ENCODE data around the gene ZNF423.

The ZNF423 gene

DNA sequence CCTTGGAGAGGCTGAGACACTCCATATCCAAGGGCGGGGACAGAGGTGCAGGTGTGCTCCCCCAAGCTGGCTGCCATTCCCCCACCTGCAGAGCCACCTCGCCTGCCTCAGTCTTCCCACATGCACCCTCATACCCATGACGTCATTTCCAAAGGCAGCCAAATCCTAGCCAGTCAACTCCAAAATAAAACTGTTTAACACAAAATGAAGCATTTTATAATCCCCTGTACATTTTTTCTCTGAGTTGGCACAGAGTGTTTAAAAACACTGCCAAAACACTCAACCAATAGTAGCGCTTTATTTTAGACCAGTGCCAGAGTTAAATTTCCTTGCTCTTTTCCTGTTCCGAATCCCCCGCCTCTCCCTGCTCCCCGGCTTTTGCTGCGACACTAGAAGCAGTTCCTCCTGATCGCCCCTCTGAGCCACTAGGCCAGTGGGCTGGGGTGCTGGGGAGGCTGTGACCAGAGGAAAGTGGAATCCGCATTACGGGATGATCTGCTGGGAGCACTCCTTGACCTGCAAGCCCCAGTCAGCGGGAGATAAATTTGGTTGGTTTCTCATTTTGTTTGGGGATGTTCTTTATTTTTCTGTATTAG is 139.5 kb downstream of the ZNF423 start:
- no peak for DNase-seq

GRCh38 chr16:49713770-49714169 is 142.1 kb downstream of the ZNF423 start:
- no peak for DNase-seq

GRCh38 chr16:49712542-49712941 is 143.4 kb downstream of the ZNF423 start:
- DNase-seq = no peak

GRCh38 chr16:49712106-49712505 is 143.8 kb downstream of the ZNF423 start:
- no peak for DNase-seq

- no peak for DNase-seq
Observed at GRCh38 chr16:49709057-49709456, 146.9 kb downstream of the ZNF423 start.

DNA sequence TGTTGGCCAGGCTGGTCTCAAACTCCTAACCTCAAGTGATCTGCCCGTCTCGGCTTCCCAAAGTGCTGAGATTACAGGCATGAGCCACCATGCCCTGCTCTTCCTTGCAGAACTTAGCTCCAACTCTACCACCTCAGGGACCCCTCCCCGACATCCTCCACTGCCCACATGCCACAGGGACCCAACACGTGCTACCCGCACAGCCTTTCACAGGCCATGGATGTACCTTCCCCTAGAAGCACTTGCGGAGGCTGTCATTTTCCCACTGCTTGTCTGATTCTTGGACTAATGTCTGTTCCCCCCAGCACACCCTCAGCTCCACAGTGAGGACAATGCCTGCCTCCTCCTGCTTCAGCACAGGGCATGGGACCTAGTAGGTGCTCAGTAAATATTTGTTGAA is 147.4 kb downstream of the ZNF423 start:
- no peak for DNase-seq

DNA sequence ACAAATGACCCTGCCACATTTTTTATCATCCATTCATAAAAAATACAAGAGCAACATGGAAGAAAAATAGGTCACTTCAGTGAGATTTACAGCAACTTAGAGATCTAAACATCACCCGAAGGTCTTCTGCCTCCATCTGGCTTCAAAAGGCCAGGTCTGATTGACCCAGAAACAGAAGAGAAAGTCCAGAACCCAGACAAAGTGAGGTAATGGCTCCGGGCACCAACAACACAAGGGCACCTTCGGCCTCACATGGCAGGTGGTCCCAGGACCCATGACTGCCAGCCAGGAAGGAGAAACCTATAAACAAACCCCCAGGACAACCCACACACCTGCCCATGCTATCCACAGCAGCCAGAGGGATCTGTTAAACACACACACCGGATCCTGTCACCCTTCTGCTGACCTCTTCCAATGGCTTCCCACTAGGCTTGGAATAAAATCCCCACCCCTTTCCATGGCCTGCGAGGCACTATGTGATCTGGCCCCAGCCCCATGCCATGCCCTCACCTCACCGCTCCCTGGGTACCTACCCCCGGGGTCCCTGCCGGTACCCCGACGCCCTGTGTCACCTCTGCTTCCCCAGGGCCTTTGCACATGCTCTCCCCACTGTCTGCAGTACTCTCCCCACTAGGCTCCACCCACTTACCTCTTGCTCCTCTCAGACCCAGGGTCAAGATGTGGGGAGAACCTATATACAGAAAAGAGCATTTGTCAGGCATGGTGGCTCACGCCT is 149.1 kb downstream of the ZNF423 start:
- no peak for DNase-seq

DNA sequence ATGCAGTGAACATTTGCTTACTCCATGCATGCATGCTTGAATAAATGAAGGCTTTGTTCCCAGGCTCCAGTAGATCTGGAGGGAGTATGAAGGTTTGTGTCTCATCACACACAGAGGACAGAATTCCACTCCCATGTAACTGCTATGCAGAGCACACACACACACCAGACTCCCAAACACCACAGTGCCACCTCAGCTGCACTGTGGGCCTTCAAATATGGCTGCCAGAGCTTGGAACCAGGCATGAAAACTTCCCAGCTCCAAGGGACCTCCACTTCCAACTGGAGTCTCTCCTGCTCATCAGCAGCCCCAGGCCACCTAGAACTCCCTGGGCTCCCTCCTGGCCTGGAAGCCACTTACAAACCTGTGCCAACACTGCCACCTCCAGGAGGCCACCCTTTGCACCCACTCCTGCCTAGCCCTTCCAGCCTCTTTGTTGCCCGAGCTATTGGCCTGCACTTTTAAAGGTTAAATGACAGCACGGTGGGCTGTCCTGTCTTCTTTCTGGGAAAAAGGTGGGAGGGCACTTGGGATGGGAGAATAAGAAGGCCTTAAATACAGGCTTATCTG is 151.2 kb downstream of the ZNF423 start:
- no peak for DNase-seq

GRCh38 chr16:49703483-49703882 is 152.4 kb downstream of the ZNF423 start:
- no peak for DNase-seq

GRCh38 chr16:49701789-49702494 is 154.0 kb downstream of the ZNF423 start:
- no peak for DNase-seq

GRCh38 chr16:49701065-49701685 is 154.7 kb downstream of the ZNF423 start:
- DNase-seq = no peak

- DNase-seq = no peak
Observed at GRCh38 chr16:49700251-49701064, 155.5 kb downstream of the ZNF423 start.

DNA sequence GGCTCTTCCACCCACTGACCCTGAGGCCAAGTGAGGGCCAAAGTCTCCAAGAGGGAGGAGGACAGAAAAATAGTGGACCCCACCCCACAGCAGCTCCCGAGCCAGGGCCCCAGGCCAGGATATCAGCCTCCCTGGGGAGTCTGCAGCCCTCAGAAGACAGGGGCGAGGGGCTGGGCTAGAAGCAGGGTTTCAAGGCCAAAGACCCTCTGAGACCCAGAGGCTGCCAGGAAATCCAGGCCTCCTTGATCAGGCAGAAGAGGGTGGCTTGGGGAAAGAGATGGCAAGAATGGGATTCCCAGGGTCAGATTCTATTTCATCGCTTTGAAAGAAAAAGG is 156.1 kb downstream of the ZNF423 start:
- DNase-seq = no peak

DNA sequence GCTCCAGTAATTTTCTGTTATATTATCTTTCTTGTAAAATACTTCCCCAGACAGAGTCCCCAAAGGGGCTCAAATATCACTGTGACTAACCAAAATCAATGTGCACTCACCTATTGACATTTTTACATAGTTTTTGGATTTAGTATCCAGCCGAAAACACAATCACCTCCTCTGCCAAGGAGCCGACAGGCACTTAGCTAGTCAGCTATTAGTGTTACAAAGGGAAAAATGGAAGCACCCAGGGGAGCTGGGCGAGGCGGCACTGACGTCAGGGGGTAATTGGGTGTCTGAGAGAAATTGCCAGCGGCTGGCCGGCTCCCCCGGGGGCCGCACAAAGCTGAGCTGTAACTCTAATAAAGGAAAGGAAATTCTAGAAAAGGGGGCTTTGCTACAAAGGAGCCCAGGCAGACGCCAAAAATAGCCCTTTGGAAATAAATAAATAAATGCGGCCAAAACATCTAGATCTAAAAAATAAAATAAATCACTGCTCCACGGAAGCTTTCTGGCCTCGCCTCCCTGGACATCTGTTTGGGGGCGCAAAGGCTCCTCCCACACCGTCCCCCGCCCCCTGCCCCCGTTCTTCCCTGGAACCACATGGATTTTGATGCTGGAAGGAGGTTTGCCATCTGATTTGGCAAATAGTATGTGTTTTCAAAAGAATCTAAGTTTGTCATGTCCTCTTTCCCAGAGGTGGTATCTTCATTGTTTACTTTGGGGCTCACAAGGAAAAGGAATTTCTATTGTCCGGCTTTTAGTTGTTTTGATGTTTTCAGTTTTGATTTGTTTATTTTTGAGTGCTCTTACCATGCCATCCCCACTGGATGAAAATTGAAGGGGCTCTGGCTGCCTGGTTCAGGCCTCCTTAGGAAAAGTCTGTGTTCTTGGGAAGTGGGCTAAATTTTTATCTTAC is 156.7 kb downstream of the ZNF423 start:
- no peak for DNase-seq

DNA sequence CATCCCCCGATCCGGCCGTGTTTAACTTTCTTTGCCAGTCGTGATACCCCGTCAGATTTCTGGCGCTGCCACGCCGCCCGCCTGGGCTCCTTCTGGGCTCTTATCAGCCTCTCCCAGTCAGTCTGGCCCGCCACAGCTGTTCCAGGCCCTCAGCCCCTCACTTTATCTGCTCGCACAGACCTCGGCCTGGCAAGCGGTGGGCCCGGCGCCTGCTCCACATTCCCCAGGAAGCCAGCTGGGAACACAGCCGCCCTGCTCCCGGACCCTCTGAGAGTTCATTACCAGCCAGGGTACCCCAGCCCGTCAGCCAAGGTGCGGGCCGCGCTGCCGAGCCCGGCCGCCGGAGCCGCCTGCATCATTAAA is 157.5 kb downstream of the ZNF423 start:
- DNase-seq = no peak

- DNase-seq = no peak
Observed at GRCh38 chr16:49697631-49698452, 158.1 kb downstream of the ZNF423 start.

- no peak for DNase-seq
Observed at GRCh38 chr16:49696414-49697101, 159.4 kb downstream of the ZNF423 start.

DNA sequence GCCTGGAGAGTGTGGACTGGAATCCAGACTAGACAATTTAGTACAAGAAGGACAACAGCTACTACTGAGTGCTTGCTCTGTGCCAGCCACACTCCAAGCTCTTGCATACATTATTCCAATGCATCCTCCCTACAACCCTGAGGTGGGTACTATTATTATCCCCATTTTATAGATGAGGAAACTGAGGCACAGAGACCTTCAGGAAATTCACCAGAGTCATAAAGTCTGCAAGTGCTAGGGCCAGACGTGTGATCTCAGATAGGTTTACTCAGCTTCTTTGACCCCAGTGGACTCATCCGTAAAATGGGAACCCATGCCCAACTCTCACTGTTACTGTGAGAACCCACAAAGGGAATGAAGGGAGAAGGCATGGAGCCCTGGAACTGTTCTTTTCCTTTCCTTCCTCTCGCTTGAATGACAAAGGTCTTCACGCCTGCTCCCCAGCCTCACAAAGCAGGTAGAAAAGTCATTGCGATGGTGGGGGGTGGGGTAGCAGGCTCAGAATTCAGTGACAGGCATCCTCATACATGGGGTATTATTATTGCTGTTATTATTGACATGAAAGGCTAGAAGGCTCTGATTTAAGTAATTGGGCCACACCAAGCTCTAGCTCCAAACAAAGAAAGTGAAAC is 160.0 kb downstream of the ZNF423 start:
- DNase-seq = no peak

- DNase-seq = no peak
Observed at GRCh38 chr16:49693445-49693844, 162.5 kb downstream of the ZNF423 start.

DNA sequence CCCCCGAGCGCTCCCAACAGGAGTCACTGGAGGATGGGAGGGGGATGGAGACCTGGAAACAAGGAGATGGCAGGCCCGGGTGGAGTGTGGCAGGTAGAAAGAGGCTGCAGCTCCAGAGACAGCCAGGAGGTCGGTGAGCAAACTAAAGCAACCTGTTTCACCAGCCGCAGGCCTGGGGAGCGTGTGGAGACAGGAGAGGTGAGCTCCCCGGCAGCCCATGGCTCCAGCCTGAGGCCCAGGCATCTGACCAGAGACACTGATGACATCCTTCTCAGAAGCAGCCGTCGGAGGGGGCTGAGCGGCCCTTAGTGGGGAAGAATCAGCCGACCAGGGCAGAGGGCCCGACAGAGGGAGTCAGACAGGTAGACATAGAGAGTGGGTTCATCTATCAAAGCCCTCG is 165.1 kb downstream of the ZNF423 start:
- no peak for DNase-seq

Data from NCI-H1105 (cell line).